Ovary (tissue), 9 donors: ENCODE results near the gene IGF2BP3. TPM values are rescaled to one million over a fixed set of nuclear protein-coding genes. Genes with fewer than 3 reads are reported as not detected.

Experiments
- DNase-seq, 5 donors: peaks; one replicate each; pipeline ENCODE4 v3.0.0-alpha.2; 2019 to 2020
- H3K27ac ChIP-seq, 2 donors: fragments of 200-600 bp; one replicate each; pipeline versions ENCODE4 v1.5.1 to v1.8.0; 2019 to 2022
- H3K27me3 ChIP-seq: fragments of 200-600 bp; one replicate; pipeline ENCODE4 v1.8.0; 2022
- H3K36me3 ChIP-seq: fragments of 200-600 bp; sonication (generic); one replicate; pipeline ENCODE4 v1.5.1; 2019
- H3K4me1 ChIP-seq: one replicate; pipeline ENCODE4 v1.8.1; 2013; ENCODE audit warnings: mild to moderate bottlenecking, moderate library complexity; ENCODE audit not compliant: insufficient read depth
- H3K4me3 ChIP-seq: fragments of 200-600 bp; sonication (generic); one replicate; pipeline ENCODE4 v1.5.1; 2017
- H3K9me3 ChIP-seq, 2 donors: fragments of 200-600 bp in 1 of 2; sonication (generic) in 1 of 2; one replicate each; pipeline versions ENCODE4 v1.5.1 to v1.8.1; 2013 to 2019; ENCODE audit warnings: mild to moderate bottlenecking in 1 of 2, moderate library complexity in 1 of 2
- EP300 ChIP-seq: sonication (generic); formaldehyde crosslinking; IDR thresholded peaks from one replicate; pipeline ENCODE4 v1.6.1; 2017; ENCODE audit warnings: antibody characterized with exemption
- POLR2A ChIP-seq: fragments of 450-650 bp; IDR thresholded peaks from one replicate; pipeline ENCODE4 v1.6.1; 2017; ENCODE audit warnings: antibody characterized with exemption, mild to moderate bottlenecking, moderate library complexity
- WGBS, 3 donors: extraction: QIAGEN DNeasy Blood & Tissue Kit in 1 of 3; methylation state at CpG; one replicate each; pipeline versions ENCODE4 v1.1.5 to v1.1.7; 2013 to 2017; 5-methylcytosine and 5-hydroxymethylcytosine counted together
- intact Hi-C, 4 donors: fragments of 100-400 bp; cut with DNase I; formaldehyde crosslinking; loops; one replicate each; pipeline versions ENCODE4 v1.11.0 to v1.15.1; 2022 to 2023
- polyA plus RNA-seq, 2 donors: library from polyadenylated mRNA; stranded (reverse); fragments of 200-250 nt in 1 of 2; fragments of 350-450 nt in 1 of 2; fragmentation: Illumina TruSeq in 1 of 2; extraction: RNeasy Lipid Tissue Mini Kit (QIAGEN cat#74804) in 1 of 2; gene quantifications; one replicate each; pipeline ENCODE4 v1.2.3, GENCODE V29; 2013 to 2014
- total RNA-seq, 7 donors: library from RNA; depleted of rRNA in 2 of 7; stranded (reverse); fragments of >200 nt in 2 of 7; fragmentation: NEBNext Ultra II Directional in 3 of 7; extraction: Animal tissue kit (Norgen Biotek cat#: 25700) in 3 of 7; gene quantifications; one replicate each; pipeline versions ENCODE4 v1.1.0 to v1.2.4, GENCODE V29; 2016 to 2023
- TF ChIP-seq, protein P1 (sequence below), 3 donors: fragments of 450-650 bp in 2 of 3; fragments of 200-600 bp in 1 of 3; IDR thresholded peaks; one replicate each; pipeline versions ENCODE4 v1.5.1 to v1.8.0; 2016 to 2022; ENCODE audit warnings: antibody characterized with exemption in 3 of 3, mild to moderate bottlenecking in 1 of 3
- donor health status: DM: no; HTN: no; CAD: no; lungs with moderate emphysema.
- donor health status: DM: no; HTN: no; CAD: no.
- donor health status: Bipolar disorder and iron deficiency.
- donor health status: DM: yes; HTN: yes; CAD: no.
- donor health status: DM: no; HTN: no; CAD: no.
- donor health status: DM: yes; HTN: yes; CAD: no.

IGF2BP3 gene
- total and polyA plus RNA-seq, 9 donors: 0.20 to 1.3 (median 0.40) TPM; not detected in 2

DNA sequence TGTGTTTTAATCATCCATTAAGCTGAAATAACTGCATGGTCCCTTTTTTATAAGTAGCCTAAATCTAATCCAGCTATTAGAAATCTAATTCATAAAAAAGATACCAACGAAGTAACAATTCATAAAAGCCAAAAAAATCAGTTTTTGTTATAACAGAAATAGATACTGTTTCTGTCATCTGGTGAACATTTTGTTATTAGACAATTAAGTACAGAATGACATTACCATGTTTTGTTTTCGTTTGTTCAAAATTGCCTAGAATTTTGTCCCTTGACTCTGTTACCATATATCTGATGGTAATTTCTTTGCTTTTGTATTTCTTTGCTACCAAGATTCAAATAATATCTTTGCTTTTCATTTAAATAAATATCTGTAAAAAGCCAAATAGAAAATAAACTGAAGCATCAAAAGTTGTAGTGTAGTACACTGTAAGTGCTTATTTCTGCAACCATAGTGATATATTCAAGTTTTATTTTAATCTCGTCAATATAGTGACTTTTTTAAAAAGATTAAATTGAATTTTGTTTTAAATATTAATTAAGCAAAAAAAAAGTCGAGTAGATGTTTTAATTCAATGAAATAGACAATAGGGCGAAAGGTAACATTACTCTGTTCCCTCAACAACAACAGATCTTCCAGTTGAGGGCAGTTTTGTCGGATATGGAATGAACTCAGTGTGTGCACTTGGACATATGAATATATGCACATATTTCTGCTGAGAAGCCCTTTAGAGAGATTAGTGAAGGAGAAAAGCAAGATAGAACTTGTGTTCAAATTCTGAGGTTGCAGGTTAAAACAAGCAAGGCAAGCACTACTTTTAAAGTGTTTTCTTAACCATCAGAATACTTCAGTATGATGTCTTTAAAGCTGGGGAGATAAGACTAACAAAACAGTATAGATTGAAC lies 7.9 kb upstream of the IGF2BP3 start:
- intact Hi-C loops: no loop called here
- H3K36me3 ChIP-seq: no peaks in the 10 kb centered on the region
- H3K27me3 ChIP-seq: peaks cover 3% of the 10 kb centered on the region
- H3K9me3 ChIP-seq: no peaks in the 10 kb centered on the region
- TF ChIP-seq EP300 (no peak), POLR2A (no peak)
- TF ChIP-seq, protein P1, sequence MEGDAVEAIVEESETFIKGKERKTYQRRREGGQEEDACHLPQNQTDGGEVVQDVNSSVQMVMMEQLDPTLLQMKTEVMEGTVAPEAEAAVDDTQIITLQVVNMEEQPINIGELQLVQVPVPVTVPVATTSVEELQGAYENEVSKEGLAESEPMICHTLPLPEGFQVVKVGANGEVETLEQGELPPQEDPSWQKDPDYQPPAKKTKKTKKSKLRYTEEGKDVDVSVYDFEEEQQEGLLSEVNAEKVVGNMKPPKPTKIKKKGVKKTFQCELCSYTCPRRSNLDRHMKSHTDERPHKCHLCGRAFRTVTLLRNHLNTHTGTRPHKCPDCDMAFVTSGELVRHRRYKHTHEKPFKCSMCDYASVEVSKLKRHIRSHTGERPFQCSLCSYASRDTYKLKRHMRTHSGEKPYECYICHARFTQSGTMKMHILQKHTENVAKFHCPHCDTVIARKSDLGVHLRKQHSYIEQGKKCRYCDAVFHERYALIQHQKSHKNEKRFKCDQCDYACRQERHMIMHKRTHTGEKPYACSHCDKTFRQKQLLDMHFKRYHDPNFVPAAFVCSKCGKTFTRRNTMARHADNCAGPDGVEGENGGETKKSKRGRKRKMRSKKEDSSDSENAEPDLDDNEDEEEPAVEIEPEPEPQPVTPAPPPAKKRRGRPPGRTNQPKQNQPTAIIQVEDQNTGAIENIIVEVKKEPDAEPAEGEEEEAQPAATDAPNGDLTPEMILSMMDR (IDR thresholded peaks at IDR 0.05): no peak
- H3K27ac ChIP-seq: no peak overlapping the region
- no peak overlapping the region for H3K4me3 ChIP-seq
- H3K4me1 ChIP-seq: peaks cover 3% of the 10 kb centered on the region
- DNase-seq: no peak
- 80 to 82% (median 82%) methylated on average over 6 of the region's 6 CpGs for WGBS, 3 donors

DNA sequence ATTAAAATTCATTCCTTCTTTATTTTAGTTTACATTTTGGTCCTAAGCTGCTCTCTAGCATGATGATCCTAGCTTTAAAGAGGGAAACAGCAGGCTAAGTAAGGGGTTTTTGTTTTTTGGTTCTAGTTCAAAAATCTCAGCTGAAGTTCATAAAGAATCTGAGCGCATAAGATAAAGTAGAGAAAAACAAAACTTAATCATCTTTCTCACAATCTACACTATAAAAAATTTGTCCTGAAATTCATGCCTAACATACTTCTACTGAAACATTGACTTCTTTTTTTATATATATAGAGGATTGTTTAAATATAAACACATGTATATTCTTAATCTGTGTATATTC lies 6.8 kb upstream of the IGF2BP3 start:
- H3K4me1 ChIP-seq: peaks cover 3% of the 10 kb centered on the region
- no peak for DNase-seq
- intact Hi-C loops: no loop called here
- TF ChIP-seq POLR2A (no peak), EP300 (no peak)
- TF ChIP-seq, protein P1 (IDR thresholded peaks at IDR 0.05): no peak
- no peaks in the 10 kb centered on the region for H3K36me3 ChIP-seq
- H3K27ac ChIP-seq: no peak overlapping the region
- WGBS, 3 donors: 65 to 79% (median 69%) methylated on average over 1 of the region's 1 CpG
- H3K27me3 ChIP-seq: peaks cover 3% of the 10 kb centered on the region
- H3K4me3 ChIP-seq: no peak overlapping the region
- H3K9me3 ChIP-seq: no peaks in the 10 kb centered on the region

DNA sequence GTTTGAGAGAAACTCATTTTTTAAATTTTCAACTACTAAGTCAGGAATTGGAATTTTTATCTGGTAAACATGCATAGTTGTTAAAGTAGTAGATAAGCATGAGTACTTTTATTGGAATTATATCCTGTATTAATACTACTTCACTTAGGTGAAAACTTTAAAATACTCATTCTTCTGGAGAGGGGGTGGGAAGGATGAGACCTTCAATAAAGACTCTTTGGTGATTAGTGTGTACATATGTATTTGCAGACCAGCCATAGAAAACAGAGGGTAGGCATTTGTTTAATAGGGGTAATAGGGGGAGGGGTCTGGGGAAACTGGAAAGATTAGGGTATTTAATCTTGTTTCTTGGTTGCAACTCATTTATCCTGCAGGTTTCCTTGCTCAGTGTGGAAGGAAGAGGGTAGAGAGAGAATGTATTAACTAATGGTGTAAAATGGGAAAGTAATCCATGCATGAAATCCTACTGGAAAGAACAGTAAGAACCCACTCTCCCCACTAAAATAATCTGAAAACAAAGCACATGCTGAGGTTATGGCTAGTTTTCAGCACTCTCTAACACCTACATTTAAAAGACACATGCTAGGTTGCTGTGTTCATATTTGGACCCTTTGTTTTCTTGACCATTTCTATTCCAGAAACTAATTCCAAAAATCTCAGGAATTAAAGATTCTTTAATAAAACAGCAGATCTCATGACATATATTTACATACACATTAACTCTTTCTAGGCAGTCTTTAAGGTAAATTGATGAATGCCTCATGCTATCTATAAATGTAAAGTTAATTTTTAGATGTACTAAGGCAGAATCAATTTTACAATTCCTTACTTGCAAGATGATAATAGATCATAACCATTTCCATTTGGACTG lies 6.2 kb upstream of the IGF2BP3 start:
- Histone ChIP-seq H3K4me1 (peaks cover 3% of the 10 kb centered on the region), H3K27me3 (peaks cover 7% of the 10 kb centered on the region), H3K27ac (no peak overlapping the region), H3K4me3 (no peak overlapping the region), H3K36me3 (no peaks in the 10 kb centered on the region), H3K9me3 (no peaks in the 10 kb centered on the region)
- TF ChIP-seq POLR2A: no peak
- TF ChIP-seq EP300: no peak
- TF ChIP-seq, protein P1 (IDR thresholded peaks at IDR 0.05): no peak
- DNase-seq: no peak
- intact Hi-C loops: no loop called here

DNA sequence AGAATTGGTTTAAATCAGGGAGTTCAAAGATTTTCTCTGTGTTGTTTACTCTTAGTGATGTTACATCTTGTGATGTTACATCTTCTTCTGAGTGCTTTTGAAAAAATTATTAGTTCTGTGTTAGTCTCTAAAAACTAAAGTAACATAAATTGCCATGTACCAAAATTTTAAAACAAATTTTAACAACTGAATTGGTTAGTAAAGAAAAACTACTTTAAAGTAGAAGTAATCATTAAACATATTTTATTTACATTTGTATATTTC lies 5.2 kb upstream of the IGF2BP3 start:
- no peak for TF ChIP-seq POLR2A
- TF ChIP-seq, protein P1 (IDR thresholded peaks at IDR 0.05): no peak
- no peak for TF ChIP-seq EP300
- H3K4me3 ChIP-seq: no peak overlapping the region
- DNase-seq: no peak
- no peak overlapping the region for H3K27ac ChIP-seq
- H3K36me3 ChIP-seq: no peaks in the 10 kb centered on the region
- H3K4me1 ChIP-seq: peaks cover 5% of the 10 kb centered on the region
- intact Hi-C loops: no loop called here
- peaks cover 12% of the 10 kb centered on the region for H3K27me3 ChIP-seq
- H3K9me3 ChIP-seq: no peaks in the 10 kb centered on the region
